T-cell (primary cell): ENCODE results near the gene PLRG1. TPM values are rescaled to one million over a fixed set of nuclear protein-coding genes. Genes with fewer than 3 reads are reported as not detected.

Experiments used
- ATAC-seq, 4 experiments: fragments of 200-7000 bp in 3 of 4; fragments of 150-1000 bp in 1 of 4; cut with Tn5 transposase; replicated peaks in 1 of 4; 1 replicate in 3 of 4; 2 replicates in 1 of 4; pipeline ENCODE4 v1.10.0; 2021; ENCODE audit warnings: moderate library complexity in 3 of 4, mild to moderate bottlenecking in 2 of 4, moderate number of reproducible peaks in 1 of 4
- CTCF ChIA-PET, 2 donors: fragments of 300-600 bp; sonication (Branson Sonifier 250); formaldehyde crosslinking; loops; one replicate each; lab custom pipeline; 2022; ENCODE audit warnings: antibody characterized with exemption in 2 of 2; lab: Charles Lee
- POLR2A ChIA-PET, 2 donors: fragments of 300-600 bp; sonication (Branson Sonifier 250); formaldehyde crosslinking; loops; one replicate each; lab custom pipeline; 2022; ENCODE audit warnings: antibody characterized with exemption in 2 of 2; lab: Charles Lee
- DNase-seq, 35 experiments: peaks; one replicate each; pipeline versions ENCODE4 v3.0.0 to v3.0.0-alpha.2; 2013 to 2023
- H3K27ac ChIP-seq: one replicate; pipeline ENCODE4 v1.5.1; 2013; ENCODE audit warnings: low read length
- H3K27me3 ChIP-seq, 2 experiments: replicated peaks in 1 of 2; 1 replicate in 1 of 2; 2 replicates in 1 of 2; pipeline versions ENCODE4 v1.6.1 to v1.7.0; 2013; ENCODE audit warnings: low read length in 1 of 2, mixed read lengths in 1 of 2; ENCODE audit not compliant: control insufficient read depth in 2 of 2, insufficient read depth in 2 of 2; ENCODE audit errors: extremely low read depth in 1 of 2
- H3K36me3 ChIP-seq, 2 donors: 1 replicate in 1 of 2; 2 replicates in 1 of 2; pipeline versions ENCODE4 v1.6.1 to v1.7.0; 2013; ENCODE audit warnings: low read length in 1 of 2; ENCODE audit not compliant: control insufficient read depth in 2 of 2, insufficient read depth in 1 of 2; ENCODE audit errors: extremely low read depth in 1 of 2
- H3K4me1 ChIP-seq, 2 experiments: 1 replicate in 1 of 2; 2 replicates in 1 of 2; pipeline versions ENCODE4 v1.6.1 to v1.7.0; 2013; ENCODE audit warnings: low read length in 2 of 2, mixed read lengths in 1 of 2; ENCODE audit not compliant: insufficient read depth in 2 of 2, control insufficient read depth in 1 of 2; ENCODE audit errors: extremely low read depth in 1 of 2
- H3K4me3 ChIP-seq, 2 donors: 1 replicate in 1 of 2; 2 replicates in 1 of 2; pipeline versions ENCODE4 v1.5.1 to v1.7.0; 2013; ENCODE audit warnings: mild to moderate bottlenecking in 2 of 2, low read length in 1 of 2, moderate library complexity in 1 of 2; ENCODE audit not compliant: control insufficient read depth in 1 of 2; ENCODE audit errors: extremely low read depth in 1 of 2
- H3K9me3 ChIP-seq: 2 replicates; pipeline ENCODE4 v1.7.0; 2013
- H3K27ac Mint-ChIP-seq, 2 donors: one replicate each; pipeline ENCODE4 v1.8.0; 2020 to 2021; ENCODE audit warnings: mild to moderate bottlenecking in 2 of 2, mixed read lengths in 2 of 2
- H3K27me3 Mint-ChIP-seq, 2 donors: one replicate each; pipeline ENCODE4 v1.8.0; 2021 to 2022; ENCODE audit warnings: mixed read lengths in 2 of 2
- H3K36me3 Mint-ChIP-seq: one replicate; pipeline ENCODE4 v1.8.0; 2021; ENCODE audit warnings: mixed read lengths
- H3K4me1 Mint-ChIP-seq, 3 donors: one replicate each; pipeline ENCODE4 v1.8.0; 2020 to 2022; ENCODE audit warnings: mixed read lengths in 3 of 3, mild to moderate bottlenecking in 1 of 3
- H3K4me3 Mint-ChIP-seq, 3 donors: one replicate each; pipeline ENCODE4 v1.8.0; 2020 to 2022; ENCODE audit warnings: mild to moderate bottlenecking in 3 of 3, mixed read lengths in 3 of 3, moderate library complexity in 3 of 3
- H3K9me3 Mint-ChIP-seq, 3 donors: one replicate each; pipeline ENCODE4 v1.8.0; 2020 to 2022; ENCODE audit warnings: mixed read lengths in 3 of 3
- WGBS: methylation state at CpG from one replicate; pipeline ENCODE4 v1.1.5; 2013; ENCODE audit warnings: missing lambda C conversion rate; ENCODE audit not compliant: insufficient coverage; 5-methylcytosine and 5-hydroxymethylcytosine counted together
- total RNA-seq, 35 experiments: library from RNA in 6 of 35; stranded (reverse) in 6 of 35; fragments of 120-200 nt in 1 of 35; gene quantifications; one replicate each; pipeline versions ENCODE4 v1.2.1 to v1.2.4 and lab custom pipeline; 2013 to 2026

The PLRG1 gene
- total RNA-seq, 5 donors from 2014 or later (not counting 1 experiment from before 2014, with no cell fraction given), result 58.7 to 77.4 (median 62.7) TPM

- Histone ChIP-seq H3K4me3 (peak overlapping the region in 1 of 2 donors; percentile 80), H3K36me3 (no peaks in the 10 kb centered on the region), H3K9me3 (no peaks in the 10 kb centered on the region), H3K4me1 (peaks cover 4 to 20% of the 10 kb centered on the region in 2 experiments), H3K27me3 (peaks cover 11 to 40% of the 10 kb centered on the region in 2 experiments), H3K27ac (no peak overlapping the region)
- ChIA-PET POLR2A (no interaction called here), CTCF (no interaction called here)
- ATAC-seq, result peak in 3 of 4 experiments; percentile 28 to 41 (median 29)
- Mint-ChIP-seq H3K4me3 (peak overlapping the region; percentile 65 to 77 (median 66)), H3K27me3 (peaks cover 49 to 73% of the 10 kb centered on the region in 2 donors), H3K36me3 (no peaks in the 10 kb centered on the region), H3K9me3 (no peaks in the 10 kb centered on the region), H3K27ac (no peak overlapping the region), H3K4me1 (peaks cover 12 to 19% (median 14%) of the 10 kb centered on the region in 3 donors)
- DNase-seq, result no peak
- WGBS, result 9% methylated on average over 76 of the region's 76 CpGs
These were observed 59.4 kb downstream of the PLRG1 start for GRCh38 chr4:154490583-154491340.

- CTCF ChIA-PET, result no interaction called here
- Histone ChIP-seq H3K27ac (no peak overlapping the region), H3K36me3 (no peaks in the 10 kb centered on the region), H3K9me3 (no peaks in the 10 kb centered on the region), H3K4me1 (peaks cover 4 to 20% of the 10 kb centered on the region in 2 experiments), H3K4me3 (peak overlapping the region in 1 of 2 donors; percentile 80), H3K27me3 (peaks cover 10 to 40% of the 10 kb centered on the region in 2 experiments)
- no peak overlapping the region for H3K27ac Mint-ChIP-seq
- H3K36me3 Mint-ChIP-seq, result no peaks in the 10 kb centered on the region
- peaks cover 48 to 70% of the 10 kb centered on the region in 2 donors for H3K27me3 Mint-ChIP-seq
- H3K4me1 Mint-ChIP-seq, result peaks cover 12 to 19% (median 14%) of the 10 kb centered on the region in 3 donors
- H3K4me3 Mint-ChIP-seq, result peak overlapping the region in 2 of 3 donors; percentile 55 to 77
- DNase-seq (no peak), ATAC-seq (no peak)
- 7% methylated on average over 55 of the region's 55 CpGs for WGBS
- no peaks in the 10 kb centered on the region for H3K9me3 Mint-ChIP-seq
- POLR2A ChIA-PET, result no interaction called here
These were observed 60.0 kb downstream of the PLRG1 start for GRCh38 chr4:154490234-154490582.

GRCh38 chr4:154489558-154490233 is 60.5 kb downstream of the PLRG1 start:
- Mint-ChIP-seq H3K9me3 (no peaks in the 10 kb centered on the region), H3K4me3 (peak overlapping the region in 1 of 3 donors; percentile 11), H3K36me3 (no peaks in the 10 kb centered on the region), H3K27me3 (peaks cover 48 to 69% of the 10 kb centered on the region in 2 donors), H3K4me1 (peaks cover 12 to 19% (median 14%) of the 10 kb centered on the region in 3 donors), H3K27ac (no peak overlapping the region)
- DNase-seq (no peak), ATAC-seq (no peak)
- H3K27ac ChIP-seq, result no peak overlapping the region
- no peaks in the 10 kb centered on the region for H3K9me3 ChIP-seq
- H3K36me3 ChIP-seq, result no peaks in the 10 kb centered on the region
- H3K4me1 ChIP-seq, result peaks cover 4 to 20% of the 10 kb centered on the region in 2 experiments
- ChIA-PET POLR2A (no interaction called here), CTCF (no interaction called here)
- no peak overlapping the region for H3K4me3 ChIP-seq
- 44% methylated on average over 48 of the region's 56 CpGs for WGBS
- peaks cover 10 to 40% of the 10 kb centered on the region in 2 experiments for H3K27me3 ChIP-seq

GRCh38 chr4:154487145-154487544 is 63.1 kb downstream of the PLRG1 start:
- peaks cover 6 to 34% of the 10 kb centered on the region in 2 experiments for H3K27me3 ChIP-seq
- Mint-ChIP-seq H3K9me3 (no peaks in the 10 kb centered on the region), H3K4me3 (no peak overlapping the region), H3K36me3 (no peaks in the 10 kb centered on the region), H3K27me3 (peaks cover 26 to 48% of the 10 kb centered on the region in 2 donors), H3K4me1 (peaks cover 9 to 14% (median 12%) of the 10 kb centered on the region in 3 donors), H3K27ac (no peak overlapping the region)
- peaks cover 4 to 18% of the 10 kb centered on the region in 2 experiments for H3K4me1 ChIP-seq
- no peak overlapping the region for H3K27ac ChIP-seq
- WGBS, result 92% methylated on average over 2 of the region's 4 CpGs
- no peak overlapping the region for H3K4me3 ChIP-seq
- no peaks in the 10 kb centered on the region for H3K36me3 ChIP-seq
- POLR2A ChIA-PET, result no interaction called here
- H3K9me3 ChIP-seq, result no peaks in the 10 kb centered on the region
- no peak for ATAC-seq
- DNase-seq, result no peak
- CTCF ChIA-PET, result no interaction called here

GRCh38 chr4:154485127-154485773 is 65.0 kb downstream of the PLRG1 start:
- CTCF ChIA-PET, result no interaction called here
- Mint-ChIP-seq H3K27ac (no peak overlapping the region), H3K36me3 (no peaks in the 10 kb centered on the region), H3K4me3 (no peak overlapping the region), H3K27me3 (peaks cover 16 to 33% of the 10 kb centered on the region in 2 donors), H3K9me3 (no peaks in the 10 kb centered on the region), H3K4me1 (peaks cover 0 to 2% (median 0%) of the 10 kb centered on the region in 3 donors)
- H3K27me3 ChIP-seq, result peaks cover 3 to 16% of the 10 kb centered on the region in 2 experiments
- POLR2A ChIA-PET, result no interaction called here
- ATAC-seq, result no peak
- H3K4me1 ChIP-seq, result peaks cover 0 to 4% of the 10 kb centered on the region in 2 experiments
- no peaks in the 10 kb centered on the region for H3K9me3 ChIP-seq
- WGBS, result 43% methylated on average over 2 of the region's 4 CpGs
- H3K27ac ChIP-seq, result no peak overlapping the region
- H3K36me3 ChIP-seq, result no peaks in the 10 kb centered on the region
- DNase-seq, result no peak
- no peak overlapping the region for H3K4me3 ChIP-seq
